Lung (tissue), 12 donors: ENCODE results near the gene AKT1. TPM values are rescaled to one million over a fixed set of nuclear protein-coding genes. Genes with fewer than 3 reads are reported as not detected.
A peak's percentile ranks its signal among the peaks of the same experiment; 100 is the strongest.
"Not testable (repeated sequence)": the region's sequence is repeated elsewhere in the genome, so short reads cannot be mapped to it uniquely, and the experiment has no call there.

Experiments
- ATAC-seq: fragments of 200-7000 bp; cut with Tn5 transposase; one replicate; pipeline ENCODE4 v1.9.1; 2020; ENCODE audit warnings: moderate number of reproducible peaks; ENCODE audit not compliant: insufficient read depth, low FRiP score
- DNase-seq, 3 donors: peaks; one replicate each; pipeline ENCODE4 v3.0.0-alpha.2; 2013 to 2017
- H3K27ac ChIP-seq, 2 donors: one replicate each; pipeline ENCODE4 v1.5.1; 2013; ENCODE audit warnings: mild to moderate bottlenecking in 2 of 2, moderate library complexity in 2 of 2, control low read depth in 1 of 2, inconsistent platforms in 1 of 2, low read depth in 1 of 2, low read length in 1 of 2
- H3K27me3 ChIP-seq, 3 donors: one replicate each; pipeline ENCODE4 v1.5.1; 2013; ENCODE audit warnings: low read length in 2 of 3; ENCODE audit not compliant: control insufficient read depth in 3 of 3, insufficient read depth in 3 of 3
- H3K36me3 ChIP-seq, 4 donors: one replicate each; pipeline ENCODE4 v1.5.1; 2013; ENCODE audit warnings: low read length in 4 of 4, mild to moderate bottlenecking in 1 of 4, moderate library complexity in 1 of 4; ENCODE audit not compliant: control insufficient read depth in 4 of 4, insufficient read depth in 4 of 4
- H3K4me1 ChIP-seq, 5 donors: one replicate each; pipeline ENCODE4 v1.5.1; 2013; ENCODE audit warnings: low read length in 5 of 5, mild to moderate bottlenecking in 2 of 5, moderate library complexity in 1 of 5; ENCODE audit not compliant: control insufficient read depth in 5 of 5, insufficient read depth in 5 of 5
- H3K4me3 ChIP-seq: one replicate; pipeline ENCODE4 v1.5.1; 2013; ENCODE audit warnings: mild to moderate bottlenecking, control low read depth, moderate library complexity
- H3K9ac ChIP-seq, 2 donors: one replicate each; pipeline ENCODE4 v1.5.1; 2013; ENCODE audit warnings: low read length in 2 of 2, control low read depth in 1 of 2; ENCODE audit not compliant: insufficient read depth in 1 of 2
- H3K9me3 ChIP-seq, 4 donors: one replicate each; pipeline ENCODE4 v1.5.1; 2013; ENCODE audit warnings: low read length in 3 of 4, mild to moderate bottlenecking in 1 of 4, moderate library complexity in 1 of 4; ENCODE audit not compliant: control insufficient read depth in 4 of 4, insufficient read depth in 3 of 4
- WGBS, 2 donors: extraction: QIAGEN DNeasy Blood & Tissue Kit; methylation state at CpG; one replicate each; pipeline ENCODE4 v1.1.7; 2013; 5-methylcytosine and 5-hydroxymethylcytosine counted together
- polyA plus RNA-seq, 2 donors: library from polyadenylated mRNA; stranded (reverse); fragments of 200-250 nt; gene quantifications; one replicate each; pipeline ENCODE4 v1.2.1, GENCODE V29; 2013
- total RNA-seq, 2 donors: library from RNA; depleted of rRNA in 1 of 2; stranded (reverse); fragments of >200 nt in 1 of 2; gene quantifications; one replicate each; pipeline ENCODE4 v1.2.1, GENCODE V29; 2014 to 2021
- TF ChIP-seq, protein P1 (sequence below): IDR thresholded peaks from 2 replicates; pipeline ENCODE4 v1.5.1; 2012; ENCODE audit warnings: mild to moderate bottlenecking; ENCODE audit errors: control extremely low read depth, extremely low read depth
- donor health status: control.
- donor health status: control.
- donor health status: Bipolar disorder and iron deficiency.
- donor health status: healthy.
- donor health status: DM: yes; HTN: yes; CAD: no.

The AKT1 gene
- total and polyA plus RNA-seq, 4 donors = 142 to 224 (median 160) TPM

GRCh38 chr14:104816616-104816884 lies 21.0 kb upstream of the AKT1 start:
- ATAC-seq (no peak), DNase-seq (no peak)
- H3K27me3 ChIP-seq = no peaks in the 10 kb centered on the region
- H3K9ac ChIP-seq = peak overlapping the region; percentile 84 to 90
- peaks cover 0 to 4% (median 0%) of the 10 kb centered on the region in 4 donors for H3K9me3 ChIP-seq
- H3K4me1 ChIP-seq = peaks cover 0 to 11% (median 0%) of the 10 kb centered on the region in 5 donors
- 2 to 6% methylated on average over 8 of the region's 8 CpGs for WGBS, 2 donors
- peak overlapping the region; percentile 85 to 96 for H3K27ac ChIP-seq
- H3K36me3 ChIP-seq = peaks cover 0 to 7% (median 3%) of the 10 kb centered on the region in 4 donors
- H3K4me3 ChIP-seq = peak overlapping the region; percentile 54
- TF ChIP-seq, protein P1, sequence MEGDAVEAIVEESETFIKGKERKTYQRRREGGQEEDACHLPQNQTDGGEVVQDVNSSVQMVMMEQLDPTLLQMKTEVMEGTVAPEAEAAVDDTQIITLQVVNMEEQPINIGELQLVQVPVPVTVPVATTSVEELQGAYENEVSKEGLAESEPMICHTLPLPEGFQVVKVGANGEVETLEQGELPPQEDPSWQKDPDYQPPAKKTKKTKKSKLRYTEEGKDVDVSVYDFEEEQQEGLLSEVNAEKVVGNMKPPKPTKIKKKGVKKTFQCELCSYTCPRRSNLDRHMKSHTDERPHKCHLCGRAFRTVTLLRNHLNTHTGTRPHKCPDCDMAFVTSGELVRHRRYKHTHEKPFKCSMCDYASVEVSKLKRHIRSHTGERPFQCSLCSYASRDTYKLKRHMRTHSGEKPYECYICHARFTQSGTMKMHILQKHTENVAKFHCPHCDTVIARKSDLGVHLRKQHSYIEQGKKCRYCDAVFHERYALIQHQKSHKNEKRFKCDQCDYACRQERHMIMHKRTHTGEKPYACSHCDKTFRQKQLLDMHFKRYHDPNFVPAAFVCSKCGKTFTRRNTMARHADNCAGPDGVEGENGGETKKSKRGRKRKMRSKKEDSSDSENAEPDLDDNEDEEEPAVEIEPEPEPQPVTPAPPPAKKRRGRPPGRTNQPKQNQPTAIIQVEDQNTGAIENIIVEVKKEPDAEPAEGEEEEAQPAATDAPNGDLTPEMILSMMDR = no peak

DNA sequence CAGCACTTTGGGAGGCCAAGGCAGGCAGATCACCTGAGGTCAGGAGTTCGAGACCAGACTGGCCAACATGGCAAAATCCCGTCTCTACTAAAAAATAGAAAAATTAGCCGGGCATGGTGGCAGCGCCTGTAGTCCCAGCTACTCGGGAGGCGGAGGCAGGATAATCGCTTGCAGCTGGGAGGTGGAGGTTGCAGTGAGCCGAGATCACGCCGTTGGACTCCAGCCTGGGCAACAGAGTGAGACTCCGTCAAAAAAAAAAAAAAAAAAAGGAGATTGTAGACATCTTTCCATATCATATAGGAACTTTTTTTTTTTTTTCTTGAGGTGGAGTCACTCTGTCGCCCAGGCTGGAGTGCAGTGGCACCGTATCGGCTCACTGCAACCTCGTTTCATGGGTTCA lies 19.2 kb upstream of the AKT1 start:
- H3K4me3 ChIP-seq, H3K27me3 ChIP-seq, H3K9ac ChIP-seq, ATAC-seq, H3K9me3 ChIP-seq, DNase-seq, H3K36me3 ChIP-seq: not testable (repeated sequence)
- WGBS, 2 donors = 84 to 90% methylated on average over 15 of the region's 15 CpGs
- Histone ChIP-seq H3K27ac (peak overlapping the region in 1 of 2 donors; percentile 93), H3K4me1 (peaks cover 0 to 11% (median 0%) of the 10 kb centered on the region in 5 donors)

- TF ChIP-seq, protein P1 = no peak
- no peak overlapping the region for H3K27ac ChIP-seq
- no peak for ATAC-seq
- no peak overlapping the region for H3K4me3 ChIP-seq
- peaks cover 0 to 11% (median 0%) of the 10 kb centered on the region in 5 donors for H3K4me1 ChIP-seq
- H3K27me3 ChIP-seq = no peaks in the 10 kb centered on the region
- peaks cover 0 to 4% (median 0%) of the 10 kb centered on the region in 4 donors for H3K9me3 ChIP-seq
- H3K9ac ChIP-seq = no peak overlapping the region
- H3K36me3 ChIP-seq = peaks cover 0 to 6% (median 3%) of the 10 kb centered on the region in 4 donors
- no peak for DNase-seq
- WGBS, 2 donors = 90 to 93% methylated on average over 7 of the region's 7 CpGs
Observed at GRCh38 chr14:104813286-104813685, 17.7 kb upstream of the AKT1 start.

- H3K27me3 ChIP-seq = no peaks in the 10 kb centered on the region
- no peaks in the 10 kb centered on the region for H3K9me3 ChIP-seq
- TF ChIP-seq, protein P1 = no peak
- no peak overlapping the region for H3K27ac ChIP-seq
- H3K4me3 ChIP-seq = no peak overlapping the region
- DNase-seq (no peak), ATAC-seq (no peak)
- no peaks in the 10 kb centered on the region for H3K36me3 ChIP-seq
- 92 to 95% methylated on average over 11 of the region's 11 CpGs for WGBS, 2 donors
- H3K9ac ChIP-seq = no peak overlapping the region
- H3K4me1 ChIP-seq = peaks cover 0 to 11% (median 6%) of the 10 kb centered on the region in 5 donors
Observed at GRCh38 chr14:104810316-104810715, 14.8 kb upstream of the AKT1 start.
